ENCODE measurements around the gene RGS10.
"Not testable (repeated sequence)": the region's sequence is repeated elsewhere in the genome, so short reads cannot be mapped to it uniquely, and the experiment has no call there.

DNA sequence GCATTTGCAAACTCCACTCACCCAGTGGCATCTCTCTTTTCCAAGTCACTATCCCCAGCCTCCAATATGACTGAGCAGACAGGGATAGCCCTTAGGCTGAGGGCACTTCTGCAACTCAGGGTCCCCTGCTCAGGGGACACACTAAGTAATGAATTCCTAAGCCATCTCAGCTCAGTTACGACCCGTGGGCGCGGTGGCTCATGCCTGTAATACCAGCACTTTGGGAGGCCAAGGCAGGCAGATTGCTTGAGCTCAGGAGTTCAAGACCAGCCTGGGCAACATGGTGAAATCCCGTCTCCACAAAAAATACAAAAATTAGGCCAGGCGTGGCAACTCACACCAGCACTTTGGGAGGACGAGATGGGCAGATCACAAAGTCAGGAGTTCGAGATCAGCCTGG, 10.3 kb downstream of the RGS10 start:
- TF ChIP-seq, protein P1, sequence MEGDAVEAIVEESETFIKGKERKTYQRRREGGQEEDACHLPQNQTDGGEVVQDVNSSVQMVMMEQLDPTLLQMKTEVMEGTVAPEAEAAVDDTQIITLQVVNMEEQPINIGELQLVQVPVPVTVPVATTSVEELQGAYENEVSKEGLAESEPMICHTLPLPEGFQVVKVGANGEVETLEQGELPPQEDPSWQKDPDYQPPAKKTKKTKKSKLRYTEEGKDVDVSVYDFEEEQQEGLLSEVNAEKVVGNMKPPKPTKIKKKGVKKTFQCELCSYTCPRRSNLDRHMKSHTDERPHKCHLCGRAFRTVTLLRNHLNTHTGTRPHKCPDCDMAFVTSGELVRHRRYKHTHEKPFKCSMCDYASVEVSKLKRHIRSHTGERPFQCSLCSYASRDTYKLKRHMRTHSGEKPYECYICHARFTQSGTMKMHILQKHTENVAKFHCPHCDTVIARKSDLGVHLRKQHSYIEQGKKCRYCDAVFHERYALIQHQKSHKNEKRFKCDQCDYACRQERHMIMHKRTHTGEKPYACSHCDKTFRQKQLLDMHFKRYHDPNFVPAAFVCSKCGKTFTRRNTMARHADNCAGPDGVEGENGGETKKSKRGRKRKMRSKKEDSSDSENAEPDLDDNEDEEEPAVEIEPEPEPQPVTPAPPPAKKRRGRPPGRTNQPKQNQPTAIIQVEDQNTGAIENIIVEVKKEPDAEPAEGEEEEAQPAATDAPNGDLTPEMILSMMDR (IDR thresholded peaks at IDR 0.05): not testable (repeated sequence)
- TF ChIP-seq CREM (CRISPR knock-in tag; IDR thresholded peaks at IDR 0.05); NR3C1 (CRISPR knock-in tag; conservative IDR thresholded peaks at IDR 0.05; ENCODE audit: low read depth); ESRRA (CRISPR knock-in tag; IDR thresholded peaks at IDR 0.05; ENCODE audit: borderline replicate concordance): not testable (repeated sequence)

Data from WTC11 (cell line).